Measurements from ENCODE around the gene ABCB9.

GRCh38 chr12:122984612-122985337 lies 18.5 kb upstream of the ABCB9 start:
- TF ChIP-seq POLR2AphosphoS5 (IDR thresholded peaks at IDR 0.05; ENCODE audit: low read depth, low read length): no peak
- no peak for TF ChIP-seq CTCF (IDR thresholded peaks at IDR 0.05)
- no peak for TF ChIP-seq SIN3A (IDR thresholded peaks at IDR 0.05; ENCODE audit: borderline replicate concordance, insufficient read depth, low read depth, low read length)
